Esophagus squamous epithelium (tissue), 4 donors: ENCODE measurements around the gene TBC1D8B.

ENCODE experiments used
- POLR2A ChIP-seq, 4 donors: fragments of 450-650 bp; IDR thresholded peaks; one replicate each; pipeline ENCODE4 v1.6.1; 2017; ENCODE audit warnings: antibody characterized with exemption in 4 of 4, mild to moderate bottlenecking in 4 of 4, moderate library complexity in 3 of 4
- TF ChIP-seq, protein P1 (sequence below), 6 experiments: fragments of 450-650 bp in 4 of 6; fragments of 200-600 bp in 2 of 6; sonication (generic) in 2 of 6; IDR thresholded peaks; one replicate each; pipeline ENCODE4 v1.5.1; 2016 to 2019; ENCODE audit warnings: antibody characterized with exemption in 6 of 6, mild to moderate bottlenecking in 4 of 6, moderate library complexity in 4 of 6

GRCh38 chrX:106903856-106904528, 101.5 kb downstream of the TBC1D8B start:
- TF ChIP-seq, protein P1, sequence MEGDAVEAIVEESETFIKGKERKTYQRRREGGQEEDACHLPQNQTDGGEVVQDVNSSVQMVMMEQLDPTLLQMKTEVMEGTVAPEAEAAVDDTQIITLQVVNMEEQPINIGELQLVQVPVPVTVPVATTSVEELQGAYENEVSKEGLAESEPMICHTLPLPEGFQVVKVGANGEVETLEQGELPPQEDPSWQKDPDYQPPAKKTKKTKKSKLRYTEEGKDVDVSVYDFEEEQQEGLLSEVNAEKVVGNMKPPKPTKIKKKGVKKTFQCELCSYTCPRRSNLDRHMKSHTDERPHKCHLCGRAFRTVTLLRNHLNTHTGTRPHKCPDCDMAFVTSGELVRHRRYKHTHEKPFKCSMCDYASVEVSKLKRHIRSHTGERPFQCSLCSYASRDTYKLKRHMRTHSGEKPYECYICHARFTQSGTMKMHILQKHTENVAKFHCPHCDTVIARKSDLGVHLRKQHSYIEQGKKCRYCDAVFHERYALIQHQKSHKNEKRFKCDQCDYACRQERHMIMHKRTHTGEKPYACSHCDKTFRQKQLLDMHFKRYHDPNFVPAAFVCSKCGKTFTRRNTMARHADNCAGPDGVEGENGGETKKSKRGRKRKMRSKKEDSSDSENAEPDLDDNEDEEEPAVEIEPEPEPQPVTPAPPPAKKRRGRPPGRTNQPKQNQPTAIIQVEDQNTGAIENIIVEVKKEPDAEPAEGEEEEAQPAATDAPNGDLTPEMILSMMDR (IDR thresholded peaks at IDR 0.05), result no peak
- no peak for TF ChIP-seq POLR2A (IDR thresholded peaks at IDR 0.05)
